MM.1S (cell line): ENCODE data around the gene PGM1.
"Not testable (repeated sequence)": the region's sequence is repeated elsewhere in the genome, so short reads cannot be mapped to it uniquely, and the experiment has no call there.

ENCODE experiments used
- DNase-seq: peaks from one replicate; pipeline ENCODE4 v3.0.0-alpha.2; 2015
- H2AFZ ChIP-seq: fragments of 300-600 bp; sonication (generic); 2 replicates; pipeline ENCODE4 v1.6.0; 2016; ENCODE audit warnings: antibody characterized with exemption, low read length
- H3F3A ChIP-seq: fragments of 300-600 bp; sonication (generic); 2 replicates; pipeline ENCODE4 v1.6.1; 2016; ENCODE audit warnings: mild to moderate bottlenecking, antibody characterized with exemption, low read length, moderate library complexity, mixed read lengths; ENCODE audit not compliant: insufficient read depth
- H3K27ac ChIP-seq: fragments of 300-600 bp; sonication (generic); 2 replicates; pipeline ENCODE4 v1.5.1; 2016; ENCODE audit warnings: mild to moderate bottlenecking, low read length
- H3K27me3 ChIP-seq: fragments of 300-600 bp; sonication (generic); replicated peaks from 2 replicates; pipeline ENCODE4 v1.6.0; 2016; ENCODE audit warnings: low read length; ENCODE audit not compliant: insufficient read depth
- H3K36me3 ChIP-seq: fragments of 300-600 bp; sonication (generic); replicated peaks from 2 replicates; pipeline ENCODE4 v1.6.1; 2016; ENCODE audit warnings: mild to moderate bottlenecking, low read length, mixed read lengths; ENCODE audit not compliant: insufficient read depth
- H3K4me1 ChIP-seq: fragments of 300-600 bp; sonication (generic); 2 replicates; pipeline ENCODE4 v1.6.1; 2016; ENCODE audit warnings: low read length, mixed read lengths
- H3K4me2 ChIP-seq: fragments of 300-600 bp; sonication (generic); 2 replicates; pipeline ENCODE4 v1.6.0; 2016; ENCODE audit warnings: low read depth, low read length
- H3K4me3 ChIP-seq: fragments of 300-600 bp; sonication (generic); 2 replicates; pipeline ENCODE4 v1.5.1; 2016; ENCODE audit warnings: low read length, mixed read lengths
- H3K79me2 ChIP-seq: fragments of 300-600 bp; sonication (generic); 2 replicates; pipeline ENCODE4 v1.6.1; 2016; ENCODE audit warnings: mixed run types, low read length, mixed read lengths
- H3K9ac ChIP-seq: fragments of 300-600 bp; sonication (generic); 2 replicates; pipeline ENCODE4 v1.6.1; 2016; ENCODE audit warnings: low read length, mixed read lengths
- H3K9me2 ChIP-seq: fragments of 300-600 bp; sonication (generic); replicated peaks from 2 replicates; pipeline ENCODE4 v1.6.1; 2016; ENCODE audit warnings: mild to moderate bottlenecking, low read length, mixed read lengths; ENCODE audit not compliant: insufficient read depth
- H3K9me3 ChIP-seq: fragments of 300-600 bp; sonication (generic); replicated peaks from 2 replicates; pipeline ENCODE4 v1.6.1; 2016; ENCODE audit warnings: mild to moderate bottlenecking, low read length, mixed read lengths; ENCODE audit not compliant: insufficient read depth
- H4K20me1 ChIP-seq: fragments of 300-600 bp; sonication (generic); 2 replicates; pipeline ENCODE4 v1.6.1; 2016; ENCODE audit warnings: mild to moderate bottlenecking, low read length, moderate library complexity, mixed read lengths; ENCODE audit not compliant: insufficient read depth
- EZH2 ChIP-seq: fragments of 300-600 bp; sonication (generic); optimal IDR thresholded peaks from 2 replicates; pipeline ENCODE3; 2017; ENCODE audit warnings: low read depth, mild to moderate bottlenecking, antibody characterized with exemption, low read length, mixed read lengths
- EZH2phosphoT487 ChIP-seq: fragments of 300-600 bp; sonication (generic); IDR thresholded peaks from 2 replicates; pipeline ENCODE4 v1.6.1; 2018; ENCODE audit warnings: antibody characterized with exemption, low read length
- TF ChIP-seq, protein P1 (sequence below): fragments of 300-600 bp; sonication (generic); IDR thresholded peaks from 2 replicates; pipeline ENCODE4 v1.5.1; 2016; ENCODE audit warnings: antibody characterized with exemption, low read length, mixed read lengths

PGM1 gene

DNA sequence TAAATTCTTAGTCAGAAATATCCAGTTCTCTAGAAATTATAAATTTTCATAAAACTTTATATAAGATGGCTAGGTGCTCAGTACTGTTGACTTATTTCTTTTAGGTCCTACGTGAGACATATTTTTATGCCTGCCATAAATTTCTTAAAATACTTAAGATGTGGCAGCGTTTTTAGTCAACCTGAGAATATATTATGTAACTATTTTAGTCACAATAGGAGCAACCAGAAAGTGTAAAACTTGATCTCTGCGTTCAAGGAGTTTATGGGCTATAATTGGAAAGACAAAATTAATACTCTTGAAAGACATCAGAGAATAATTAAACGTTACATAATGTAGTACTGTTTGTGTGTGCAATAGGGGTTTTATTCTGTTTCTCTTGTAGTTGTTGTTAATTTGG, 24.1 kb upstream of the PGM1 start:
- Histone ChIP-seq H3K4me1 (no peaks in the 10 kb centered on the region), H3K4me2 (no peak overlapping the region), H4K20me1 (no peaks in the 10 kb centered on the region), H3K9me2 (no peaks in the 10 kb centered on the region), H3K79me2 (no peaks in the 10 kb centered on the region), H3K36me3 (no peaks in the 10 kb centered on the region), H3K4me3 (no peak overlapping the region), H3K27ac (no peak overlapping the region), H3K9ac (no peak overlapping the region), H3F3A (no peaks in the 10 kb centered on the region), H3K27me3 (no peaks in the 10 kb centered on the region), H2AFZ (no peak overlapping the region), H3K9me3 (no peaks in the 10 kb centered on the region)
- no peak for DNase-seq
- TF ChIP-seq EZH2 (no peak), EZH2phosphoT487 (no peak)
- TF ChIP-seq, protein P1, sequence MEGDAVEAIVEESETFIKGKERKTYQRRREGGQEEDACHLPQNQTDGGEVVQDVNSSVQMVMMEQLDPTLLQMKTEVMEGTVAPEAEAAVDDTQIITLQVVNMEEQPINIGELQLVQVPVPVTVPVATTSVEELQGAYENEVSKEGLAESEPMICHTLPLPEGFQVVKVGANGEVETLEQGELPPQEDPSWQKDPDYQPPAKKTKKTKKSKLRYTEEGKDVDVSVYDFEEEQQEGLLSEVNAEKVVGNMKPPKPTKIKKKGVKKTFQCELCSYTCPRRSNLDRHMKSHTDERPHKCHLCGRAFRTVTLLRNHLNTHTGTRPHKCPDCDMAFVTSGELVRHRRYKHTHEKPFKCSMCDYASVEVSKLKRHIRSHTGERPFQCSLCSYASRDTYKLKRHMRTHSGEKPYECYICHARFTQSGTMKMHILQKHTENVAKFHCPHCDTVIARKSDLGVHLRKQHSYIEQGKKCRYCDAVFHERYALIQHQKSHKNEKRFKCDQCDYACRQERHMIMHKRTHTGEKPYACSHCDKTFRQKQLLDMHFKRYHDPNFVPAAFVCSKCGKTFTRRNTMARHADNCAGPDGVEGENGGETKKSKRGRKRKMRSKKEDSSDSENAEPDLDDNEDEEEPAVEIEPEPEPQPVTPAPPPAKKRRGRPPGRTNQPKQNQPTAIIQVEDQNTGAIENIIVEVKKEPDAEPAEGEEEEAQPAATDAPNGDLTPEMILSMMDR = no peak

DNA sequence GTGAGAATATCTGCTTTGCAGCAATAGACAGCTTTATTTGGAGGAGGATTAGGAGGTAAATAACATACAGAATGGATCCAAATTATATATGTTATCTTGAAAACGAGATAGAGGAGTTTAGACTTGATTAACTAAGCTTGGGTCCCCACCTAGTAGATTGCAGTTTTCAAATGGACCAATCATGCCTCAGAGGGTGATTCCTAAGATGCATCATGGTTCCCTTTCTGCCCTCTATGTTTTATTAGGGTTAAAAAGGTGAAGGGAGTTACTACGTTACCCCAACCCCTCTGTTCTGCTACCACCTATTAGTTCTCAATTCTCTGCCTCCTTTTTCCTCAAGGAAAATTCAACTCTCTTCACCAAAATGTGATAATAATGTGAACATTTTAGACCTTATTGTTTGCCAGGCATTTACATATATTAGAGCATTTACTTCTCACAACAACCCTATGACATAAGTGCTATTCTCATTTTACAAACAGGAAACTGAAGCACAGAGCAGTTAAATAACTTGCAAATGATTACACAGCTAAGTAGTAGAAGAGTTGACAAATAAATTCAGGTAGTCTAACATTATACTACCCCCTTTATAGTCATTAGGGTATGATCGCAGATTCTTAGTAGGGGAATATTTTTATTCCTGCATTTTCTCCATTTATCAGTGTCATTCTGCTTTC, 23.4 kb upstream of the PGM1 start:
- Histone ChIP-seq H3K36me3 (no peaks in the 10 kb centered on the region), H3K4me1 (no peaks in the 10 kb centered on the region), H3F3A (no peaks in the 10 kb centered on the region), H3K27me3 (no peaks in the 10 kb centered on the region), H3K9me3 (no peaks in the 10 kb centered on the region), H3K79me2 (no peaks in the 10 kb centered on the region), H3K27ac (no peak overlapping the region), H3K4me2 (no peak overlapping the region), H2AFZ (no peak overlapping the region), H3K9me2 (no peaks in the 10 kb centered on the region), H4K20me1 (no peaks in the 10 kb centered on the region), H3K9ac (no peak overlapping the region), H3K4me3 (no peak overlapping the region)
- TF ChIP-seq, protein P1 = no peak
- TF ChIP-seq EZH2phosphoT487 (no peak), EZH2 (no peak)
- no peak for DNase-seq

DNA sequence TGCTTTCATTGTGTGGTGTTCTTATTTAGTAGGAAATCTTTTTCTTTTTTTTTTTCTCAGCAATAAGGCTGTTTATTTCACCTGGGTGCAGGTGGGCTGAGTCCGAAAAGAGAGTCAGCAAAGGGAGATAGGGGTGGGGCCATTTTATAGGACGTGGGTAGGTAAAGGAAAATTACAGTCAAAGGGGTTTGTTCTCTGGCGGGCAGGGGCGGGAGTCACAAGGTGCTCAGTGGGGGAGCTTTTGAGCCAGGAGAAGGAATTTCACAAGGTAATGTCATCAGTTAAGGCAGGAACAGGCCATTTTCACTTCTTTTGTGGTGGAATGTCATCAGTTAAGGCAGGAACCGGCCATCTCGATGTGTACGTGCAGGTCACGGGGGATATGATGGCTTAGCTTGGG, 20.5 kb upstream of the PGM1 start:
- H3K79me2 ChIP-seq, H3K27ac ChIP-seq: not testable (repeated sequence)

DNA sequence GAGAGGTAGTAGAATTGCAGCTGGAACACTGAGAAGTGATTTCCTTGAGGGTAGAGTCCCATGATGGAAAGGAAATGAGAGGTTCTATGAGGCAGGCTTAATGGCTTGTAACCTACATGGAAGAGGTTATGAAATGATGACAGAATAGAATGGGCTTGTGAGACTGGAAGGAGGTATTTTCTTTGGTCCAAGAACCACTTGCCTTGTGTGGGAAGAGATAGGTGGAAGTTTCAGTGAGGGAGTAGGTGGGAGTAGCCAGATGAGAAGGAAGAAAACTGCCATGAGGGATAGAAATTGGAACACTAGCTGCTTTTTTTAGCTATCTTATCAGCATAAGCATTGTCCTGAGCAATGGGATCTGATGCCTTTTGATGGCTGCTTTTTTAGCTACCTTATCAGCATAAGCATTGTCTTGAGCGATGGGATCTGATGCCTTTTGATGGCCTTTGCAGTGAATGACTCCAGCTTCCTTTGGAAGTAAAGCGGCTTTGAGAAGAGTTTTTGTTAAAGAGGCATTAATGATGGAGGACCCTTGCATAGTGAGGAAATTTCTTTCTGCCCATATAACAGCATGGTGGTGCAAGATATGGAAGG, 18.9 kb upstream of the PGM1 start:
- H3K27ac ChIP-seq, H3K4me2 ChIP-seq, H3K9ac ChIP-seq, H2AFZ ChIP-seq, H3K79me2 ChIP-seq, H3K4me3 ChIP-seq, H3K9me3 ChIP-seq, H3F3A ChIP-seq, H3K27me3 ChIP-seq, DNase-seq, H4K20me1 ChIP-seq, H3K36me3 ChIP-seq, H3K9me2 ChIP-seq, H3K4me1 ChIP-seq: not testable (repeated sequence)

More for the DNA sequence above, 20.5 kb upstream of the PGM1 start:
- not testable (repeated sequence) for H3K9me2 ChIP-seq, DNase-seq, H2AFZ ChIP-seq, H4K20me1 ChIP-seq, H3K4me1 ChIP-seq, H3K36me3 ChIP-seq, H3K4me2 ChIP-seq, H3K27me3 ChIP-seq, H3F3A ChIP-seq, H3K9ac ChIP-seq, H3K9me3 ChIP-seq, H3K4me3 ChIP-seq
